ENCODE data around the gene SLU7.

The SLU7 gene

GRCh38 chr5:160379511-160379910, 39.4 kb downstream of the SLU7 start:
- POLR2A ChIA-PET = no interaction called here
- CTCF ChIA-PET = interaction anchor here (0.6 to 3.3 kb wide), 6 partner anchors 9 to 358 kb away, joined by 3 to 12 read pairs (median 6); partner anchors contain the start of gene C1QTNF2
- TF ChIP-seq CTCF (IDR thresholded peaks at IDR 0.05; ENCODE audit: control extremely low read depth, extremely low read depth, low read depth, missing control alignments) = no peak
- DNase-seq (ENCODE audit: extremely low spot score) = no peak

- ChIA-PET POLR2A (no interaction called here), CTCF (interaction anchor here (1.1 kb wide), 1 partner anchor 356 kb away, joined by 3 read pairs; no protein-coding TSS in a partner anchor)
- no peak for TF ChIP-seq CTCF (IDR thresholded peaks at IDR 0.05; ENCODE audit: control extremely low read depth, extremely low read depth, low read depth, missing control alignments)
- no peak for DNase-seq (ENCODE audit: extremely low spot score)
Measured at GRCh38 chr5:160378330-160378729, 40.6 kb downstream of the SLU7 start.

- POLR2A ChIA-PET = interaction anchor here (0.7 kb wide), 1 partner anchor 503 kb away, joined by 3 read pairs; no protein-coding TSS in a partner anchor
Measured at GRCh38 chr5:160377651-160378050, 41.2 kb downstream of the SLU7 start.

GRCh38 chr5:160376416-160376815, 42.5 kb downstream of the SLU7 start:
- TF ChIP-seq CTCF (IDR thresholded peaks at IDR 0.05; ENCODE audit: control extremely low read depth, extremely low read depth, low read depth, missing control alignments) = no peak
- POLR2A ChIA-PET = no interaction called here
- CTCF ChIA-PET = interaction anchor here (2.1 to 2.2 kb wide), 2 partner anchors 15 to 31 kb away, joined by 6 to 7 read pairs; no protein-coding TSS in a partner anchor
- no peak for DNase-seq (ENCODE audit: extremely low spot score)

More at GRCh38 chr5:160377651-160378050, 41.2 kb downstream of the SLU7 start:
- no peak for TF ChIP-seq CTCF (IDR thresholded peaks at IDR 0.05; ENCODE audit: control extremely low read depth, extremely low read depth, low read depth, missing control alignments)
- no peak for DNase-seq (ENCODE audit: extremely low spot score)
- CTCF ChIA-PET = interaction anchor here (1.1 to 2.2 kb wide), 3 partner anchors 13 to 356 kb away, joined by 3 to 7 read pairs (median 6); no protein-coding TSS in a partner anchor

GRCh38 chr5:160375701-160376100, 43.2 kb downstream of the SLU7 start:
- POLR2A ChIA-PET = no interaction called here

GRCh38 chr5:160375166-160375565, 43.7 kb downstream of the SLU7 start:
- TF ChIP-seq CTCF (IDR thresholded peaks at IDR 0.05; ENCODE audit: control extremely low read depth, extremely low read depth, low read depth, missing control alignments) = no peak
- POLR2A ChIA-PET = no interaction called here
- CTCF ChIA-PET = no interaction called here
- no peak for DNase-seq (ENCODE audit: extremely low spot score)

More at GRCh38 chr5:160375701-160376100, 43.2 kb downstream of the SLU7 start:
- CTCF ChIA-PET = interaction anchor here (2.1 to 2.2 kb wide), 2 partner anchors 15 to 30 kb away, joined by 6 to 7 read pairs; no protein-coding TSS in a partner anchor
- no peak for DNase-seq (ENCODE audit: extremely low spot score)
- no peak for TF ChIP-seq CTCF (IDR thresholded peaks at IDR 0.05; ENCODE audit: control extremely low read depth, extremely low read depth, low read depth, missing control alignments)
